Astrocyte (in vitro differentiated cells and primary cell): ENCODE data around the gene CPEB2. TPM values are rescaled to one million over a fixed set of nuclear protein-coding genes. Genes with fewer than 3 reads are reported as not detected.

Experiments used
- DNase-seq: peaks from one replicate; pipeline ENCODE4 v3.0.0-alpha.2; 2010; ENCODE audit warnings: low read depth
- FAIRE-seq: peaks from 2 replicates; lab custom pipeline; 2011; peaks lifted over from hg19 to GRCh38; lab: Jason Lieb, UNC
- H2AFZ ChIP-seq: 2 replicates; pipeline ENCODE4 v1.6.0; 2012; ENCODE audit warnings: low read depth, low read length, inconsistent platforms
- H3K27ac ChIP-seq: 2 replicates; pipeline ENCODE4 v1.5.1; 2011; ENCODE audit warnings: low read depth, low read length, inconsistent platforms
- H3K27me3 ChIP-seq: 2 replicates; pipeline ENCODE4 v1.6.0; 2011; ENCODE audit warnings: low read length, inconsistent platforms; ENCODE audit not compliant: insufficient read depth
- H3K36me3 ChIP-seq: 2 replicates; pipeline ENCODE4 v1.5.1; 2011; ENCODE audit warnings: low read length, inconsistent platforms; ENCODE audit not compliant: insufficient read depth
- H3K4me1 ChIP-seq: 2 replicates; pipeline ENCODE4 v1.5.1; 2011; ENCODE audit warnings: low read length, inconsistent platforms; ENCODE audit not compliant: insufficient read depth
- H3K4me2 ChIP-seq: 2 replicates; pipeline ENCODE4 v1.6.0; 2012; ENCODE audit warnings: low read length, inconsistent platforms
- H3K4me3 ChIP-seq: 2 replicates; pipeline ENCODE4 v1.5.1; 2011; ENCODE audit warnings: low read depth, mild to moderate bottlenecking, low read length, inconsistent platforms; ENCODE audit not compliant: insufficient read depth
- H3K79me2 ChIP-seq: 2 replicates; pipeline ENCODE4 v1.6.0; 2012; ENCODE audit warnings: mild to moderate bottlenecking, low read length, inconsistent platforms; ENCODE audit not compliant: insufficient read depth
- H3K9ac ChIP-seq: 2 replicates; pipeline ENCODE4 v1.6.0; 2012; ENCODE audit warnings: mild to moderate bottlenecking, low read length, inconsistent platforms
- H3K9me3 ChIP-seq: 2 replicates; pipeline ENCODE4 v1.5.1; 2012; ENCODE audit warnings: low read depth, mild to moderate bottlenecking, low read length, inconsistent platforms; ENCODE audit not compliant: insufficient read depth
- H4K20me1 ChIP-seq: 2 replicates; pipeline ENCODE4 v1.6.0; 2012; ENCODE audit warnings: low read length, inconsistent platforms; ENCODE audit not compliant: insufficient read depth
- H3K27ac Mint-ChIP-seq: one replicate; pipeline ENCODE4 v1.8.0; 2021; ENCODE audit warnings: mild to moderate bottlenecking, mixed read lengths; ENCODE audit not compliant: unreplicated experiment
- H3K27me3 Mint-ChIP-seq: one replicate; pipeline ENCODE4 v1.8.0; 2021; ENCODE audit warnings: low read depth, mixed read lengths; ENCODE audit not compliant: unreplicated experiment
- H3K36me3 Mint-ChIP-seq: one replicate; pipeline ENCODE4 v1.8.0; 2021; ENCODE audit warnings: low read depth, mixed read lengths; ENCODE audit not compliant: unreplicated experiment
- H3K4me1 Mint-ChIP-seq: one replicate; pipeline ENCODE4 v1.8.0; 2021; ENCODE audit warnings: low read depth, mixed read lengths; ENCODE audit not compliant: unreplicated experiment
- H3K4me3 Mint-ChIP-seq: one replicate; pipeline ENCODE4 v1.8.0; 2021; ENCODE audit warnings: mild to moderate bottlenecking, moderate library complexity, mixed read lengths; ENCODE audit not compliant: unreplicated experiment
- H3K9me3 Mint-ChIP-seq: one replicate; pipeline ENCODE4 v1.8.0; 2021; ENCODE audit warnings: mild to moderate bottlenecking, mixed read lengths; ENCODE audit not compliant: unreplicated experiment
- CTCF ChIP-seq: IDR thresholded peaks from 2 replicates; pipeline ENCODE4 v1.5.1; 2011; ENCODE audit warnings: low read depth, mild to moderate bottlenecking, inconsistent platforms, low read length, moderate library complexity; ENCODE audit not compliant: insufficient read depth
- EZH2 ChIP-seq: IDR thresholded peaks from 2 replicates; pipeline ENCODE4 v1.6.1; 2012; ENCODE audit warnings: mild to moderate bottlenecking, low read length, inconsistent platforms; ENCODE audit not compliant: insufficient read depth
- total RNA-seq: library from RNA; stranded (reverse); gene quantifications from 2 replicates; pipeline ENCODE4 v1.2.1, GENCODE V29; 2021

Gene CPEB2
- total RNA-seq, 1 donor from 2014 or later, result 47.3 TPM

DNA sequence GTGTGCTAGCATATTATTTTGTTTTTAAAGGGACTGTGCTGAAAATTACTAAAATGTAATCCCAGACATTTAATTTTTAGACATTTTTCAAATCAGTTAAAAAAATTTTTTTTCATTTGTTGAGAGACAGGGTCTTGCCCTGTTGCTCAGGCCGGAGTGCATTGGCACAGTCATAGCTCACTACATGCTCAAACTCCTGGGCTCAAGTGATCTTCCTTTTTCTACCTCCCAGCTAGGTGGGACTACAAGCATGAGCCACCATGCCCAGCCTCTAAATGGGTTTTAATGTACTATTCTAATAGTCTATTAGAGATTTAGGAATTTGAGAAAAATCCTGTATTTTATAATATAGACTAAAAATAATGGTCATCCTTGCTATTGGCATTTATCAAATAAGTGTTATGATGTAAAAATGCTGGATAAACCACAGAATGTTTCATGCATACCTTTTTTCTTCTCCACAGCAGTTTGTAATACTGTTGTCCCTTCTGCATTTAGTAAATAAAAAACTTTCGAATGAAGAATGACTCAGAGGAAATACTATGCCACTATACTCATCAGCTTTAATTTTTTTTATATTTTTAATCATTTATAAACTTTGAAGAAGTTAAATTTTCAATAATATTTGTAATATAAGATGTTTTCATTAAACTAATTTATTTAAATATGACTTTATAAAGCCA, 29.9 kb downstream of the CPEB2 start:
- peaks cover 36% of the 10 kb centered on the region for H3K4me1 Mint-ChIP-seq
- H3K36me3 Mint-ChIP-seq, result peaks cover 19% of the 10 kb centered on the region
- no peaks in the 10 kb centered on the region for H3K36me3 ChIP-seq
- peaks cover 36% of the 10 kb centered on the region for H3K79me2 ChIP-seq
- H3K4me3 ChIP-seq, result no peak overlapping the region
- H4K20me1 ChIP-seq, result peaks cover 4% of the 10 kb centered on the region
- peaks cover 12% of the 10 kb centered on the region for H3K4me1 ChIP-seq
- DNase-seq (peak; percentile 51), FAIRE-seq (no peak)
- no peak overlapping the region for H3K9ac ChIP-seq
- H3K4me3 Mint-ChIP-seq, result no peak overlapping the region
- no peaks in the 10 kb centered on the region for H3K9me3 ChIP-seq
- H3K27me3 Mint-ChIP-seq, result no peaks in the 10 kb centered on the region
- no peak overlapping the region for H3K27ac Mint-ChIP-seq
- H3K27me3 ChIP-seq, result no peaks in the 10 kb centered on the region
- TF ChIP-seq CTCF, result no peak
- no peak for TF ChIP-seq EZH2
- no peak overlapping the region for H3K27ac ChIP-seq
- no peak overlapping the region for H3K4me2 ChIP-seq
- no peak overlapping the region for H2AFZ ChIP-seq
- H3K9me3 Mint-ChIP-seq, result no peaks in the 10 kb centered on the region

DNA sequence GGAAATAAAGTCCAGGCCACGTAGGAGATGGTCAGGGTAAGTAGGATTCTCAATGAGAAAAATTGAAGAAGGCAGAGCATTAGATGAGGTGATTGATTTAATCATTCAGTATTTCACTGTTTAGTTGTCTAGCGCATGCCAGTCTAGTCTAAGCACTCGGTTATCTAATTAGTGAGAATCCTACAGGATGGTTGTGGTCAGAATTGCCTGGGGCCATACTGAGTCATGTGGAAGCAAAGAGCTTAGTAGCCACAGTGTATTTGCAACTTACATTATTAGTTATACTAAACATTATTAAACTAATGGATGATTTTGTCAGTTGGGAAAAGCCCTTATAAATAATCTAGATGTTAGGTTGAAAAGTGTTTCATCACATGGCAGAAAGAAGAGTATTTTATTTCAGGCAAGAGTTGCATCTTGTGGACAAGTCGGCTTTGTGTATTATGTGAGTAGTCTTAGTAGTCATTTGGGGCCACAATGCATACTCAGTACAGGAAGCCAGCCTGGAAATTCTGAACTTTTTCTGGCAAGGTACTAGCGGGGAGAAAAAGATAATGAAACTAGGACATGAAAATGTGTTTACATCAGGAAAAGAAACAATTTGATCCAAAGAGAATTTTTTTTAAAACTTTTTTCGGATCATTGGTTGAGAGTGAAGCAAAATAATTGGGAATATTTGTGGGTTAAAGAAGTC, 31.9 kb downstream of the CPEB2 start:
- Histone ChIP-seq H3K27ac (no peak overlapping the region), H3K27me3 (no peaks in the 10 kb centered on the region), H3K9me3 (no peaks in the 10 kb centered on the region), H3K4me2 (no peak overlapping the region), H4K20me1 (peaks cover 4% of the 10 kb centered on the region), H3K4me3 (no peak overlapping the region), H3K9ac (no peak overlapping the region), H3K4me1 (peaks cover 12% of the 10 kb centered on the region), H2AFZ (no peak overlapping the region), H3K36me3 (no peaks in the 10 kb centered on the region), H3K79me2 (peaks cover 26% of the 10 kb centered on the region)
- Mint-ChIP-seq H3K36me3 (peaks cover 13% of the 10 kb centered on the region), H3K27me3 (no peaks in the 10 kb centered on the region), H3K4me1 (peaks cover 39% of the 10 kb centered on the region), H3K9me3 (no peaks in the 10 kb centered on the region), H3K27ac (peak overlapping the region; percentile 44), H3K4me3 (no peak overlapping the region)
- TF ChIP-seq CTCF, result no peak
- no peak for TF ChIP-seq EZH2
- no peak for FAIRE-seq
- DNase-seq, result peak; percentile 58

- H3K4me2 ChIP-seq, result no peak overlapping the region
- H3K9ac ChIP-seq, result no peak overlapping the region
- no peaks in the 10 kb centered on the region for H3K36me3 ChIP-seq
- H3K36me3 Mint-ChIP-seq, result peaks cover 10% of the 10 kb centered on the region
- H3K4me1 Mint-ChIP-seq, result peaks cover 41% of the 10 kb centered on the region
- H3K4me3 ChIP-seq, result no peak overlapping the region
- peak overlapping the region; percentile 10 for H3K27ac ChIP-seq
- DNase-seq (peak; percentile 68), FAIRE-seq (peak; percentile 34)
- H4K20me1 ChIP-seq, result no peaks in the 10 kb centered on the region
- H3K9me3 Mint-ChIP-seq, result no peaks in the 10 kb centered on the region
- peak overlapping the region; percentile 44 for H3K27ac Mint-ChIP-seq
- TF ChIP-seq CTCF (no peak), EZH2 (no peak)
- H2AFZ ChIP-seq, result no peak overlapping the region
- H3K27me3 ChIP-seq, result no peaks in the 10 kb centered on the region
- H3K9me3 ChIP-seq, result no peaks in the 10 kb centered on the region
- no peaks in the 10 kb centered on the region for H3K27me3 Mint-ChIP-seq
- H3K4me3 Mint-ChIP-seq, result no peak overlapping the region
- H3K4me1 ChIP-seq, result peaks cover 12% of the 10 kb centered on the region
- peaks cover 16% of the 10 kb centered on the region for H3K79me2 ChIP-seq
Measured at GRCh38 chr4:15035159-15035558, 32.9 kb downstream of the CPEB2 start.
